ENCODE measurements around the gene INKA2. TPM values are rescaled to one million over a fixed set of nuclear protein-coding genes. Genes with fewer than 3 reads are reported as not detected.

Gene INKA2
- total and polyA plus RNA-seq, 10 of the 15 experiments (the other 5 are each of a cell fraction or from before 2014, with no cell fraction given) = 0.38 to 5.1 (median 1.3) TPM; not detected in 1

DNA sequence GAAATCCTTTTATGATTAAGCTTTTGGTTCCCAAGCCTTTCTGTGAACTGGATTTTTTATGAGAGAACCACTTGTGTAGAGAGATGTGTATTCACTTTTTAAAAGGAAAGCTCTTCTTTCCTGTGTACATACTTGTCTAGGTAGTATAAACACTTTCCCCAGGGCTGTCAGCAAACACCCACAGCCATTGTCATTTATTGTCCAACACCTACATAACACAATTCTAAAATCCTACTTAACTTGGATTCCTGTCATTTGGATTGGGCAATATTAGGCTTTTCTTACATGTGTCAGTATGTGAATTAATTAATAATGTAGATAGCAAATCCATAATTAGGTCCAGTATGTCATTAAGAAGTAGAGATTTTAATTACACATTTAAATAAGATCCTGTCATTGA lies 28.8 kb upstream of the INKA2 start:
- ChIA-PET RAD21 (ENCODE audit: unreplicated experiment) (interaction anchor here (0.8 to 5.0 kb wide), 15 partner anchors 12 to 738 kb away, joined by 3 to 58 read pairs (median 4); partner anchors contain the start of gene DDX20), CTCF (interaction anchor here (0.7 to 8.7 kb wide), 33 partner anchors 7 to 737 kb away, joined by 3 to 119 read pairs (median 5); partner anchors contain the start of genes ADORA3, DDX20, INKA2 and TMIGD3), SMC1A (ENCODE audit: uncharacterized antibody, unreplicated experiment) (interaction anchor here (0.7 to 6.7 kb wide), 31 partner anchors 9 to 536 kb away, joined by 3 to 101 read pairs (median 4); partner anchors contain the start of genes DDX20, INKA2 and OVGP1), POLR2A (interaction anchor here (0.6 to 1.1 kb wide), 2 partner anchors 113 to 261 kb away, joined by 3 to 5 read pairs; no protein-coding TSS in a partner anchor)
- Histone ChIP-seq H3K27ac (ENCODE audit: control insufficient read depth, insufficient read depth) (no peak overlapping the region), H2AFZ (ENCODE audit: control insufficient read depth, low read depth, low read length) (no peak overlapping the region), H3K9ac (ENCODE audit: control insufficient read depth, insufficient read depth, low read length) (no peak overlapping the region), H4K20me1 (ENCODE audit: control insufficient read depth, insufficient read depth) (no peaks in the 10 kb centered on the region), H3K27me3 (replicated peaks in 1 of 2; ENCODE audit: control insufficient read depth in 2 of 2, insufficient read depth in 2 of 2, low read length in 1 of 2) (no peaks in the 10 kb centered on the region), H3K4me3 (no peak overlapping the region), H3K36me3 (ENCODE audit: control insufficient read depth in 2 of 2, insufficient read depth in 2 of 2, low read length in 1 of 2) (peaks cover 0 to 19% of the 10 kb centered on the region in 2 experiments; a peak in 2 of 4 replicates), H3K4me1 (ENCODE audit: control insufficient read depth, insufficient read depth, low read length) (no peaks in the 10 kb centered on the region), H3K4me2 (ENCODE audit: control insufficient read depth, insufficient read depth) (no peak overlapping the region), H3K9me3 (replicated peaks; ENCODE audit: control insufficient read depth, insufficient read depth, low read length) (no peaks in the 10 kb centered on the region), H3K79me2 (ENCODE audit: control insufficient read depth, insufficient read depth, low read length) (no peaks in the 10 kb centered on the region; the same call in 1 of the 2 replicates)
- in situ Hi-C loops (cut with MboI) = loop anchor here (10.0 kb wide), 1 partner anchor 543 kb away; the partner anchor contains the start of gene CHI3L2
- no peak for FAIRE-seq
- TF ChIP-seq CBFB (IDR thresholded peaks at IDR 0.05; ENCODE audit: low read depth) = no peak
- no peak for TF ChIP-seq YBX1 (IDR thresholded peaks at IDR 0.05)
- TF ChIP-seq, protein P1, sequence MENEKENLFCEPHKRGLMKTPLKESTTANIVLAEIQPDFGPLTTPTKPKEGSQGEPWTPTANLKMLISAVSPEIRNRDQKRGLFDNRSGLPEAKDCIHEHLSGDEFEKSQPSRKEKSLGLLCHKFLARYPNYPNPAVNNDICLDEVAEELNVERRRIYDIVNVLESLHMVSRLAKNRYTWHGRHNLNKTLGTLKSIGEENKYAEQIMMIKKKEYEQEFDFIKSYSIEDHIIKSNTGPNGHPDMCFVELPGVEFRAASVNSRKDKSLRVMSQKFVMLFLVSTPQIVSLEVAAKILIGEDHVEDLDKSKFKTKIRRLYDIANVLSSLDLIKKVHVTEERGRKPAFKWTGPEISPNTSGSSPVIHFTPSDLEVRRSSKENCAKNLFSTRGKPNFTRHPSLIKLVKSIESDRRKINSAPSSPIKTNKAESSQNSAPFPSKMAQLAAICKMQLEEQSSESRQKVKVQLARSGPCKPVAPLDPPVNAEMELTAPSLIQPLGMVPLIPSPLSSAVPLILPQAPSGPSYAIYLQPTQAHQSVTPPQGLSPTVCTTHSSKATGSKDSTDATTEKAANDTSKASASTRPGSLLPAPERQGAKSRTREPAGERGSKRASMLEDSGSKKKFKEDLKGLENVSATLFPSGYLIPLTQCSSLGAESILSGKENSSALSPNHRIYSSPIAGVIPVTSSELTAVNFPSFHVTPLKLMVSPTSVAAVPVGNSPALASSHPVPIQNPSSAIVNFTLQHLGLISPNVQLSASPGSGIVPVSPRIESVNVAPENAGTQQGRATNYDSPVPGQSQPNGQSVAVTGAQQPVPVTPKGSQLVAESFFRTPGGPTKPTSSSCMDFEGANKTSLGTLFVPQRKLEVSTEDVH (IDR thresholded peaks at IDR 0.05; ENCODE audit: low read depth, partially characterized antibody) = no peak
- no peak for ATAC-seq
- intact Hi-C loops (cut with micrococcal nuclease; ENCODE audit: unreplicated experiment) = loop anchor here (2.0 to 10.0 kb wide), 2 partner anchors 363 to 545 kb away; no protein-coding TSS in a partner anchor
- no TSS peak for BruUV-seq (replicated peaks)
- DNase-seq (ENCODE audit: low read depth, low spot score) = no peak
